CD4-positive, alpha-beta T cell treated with Interleukin-17A for 1 hour (primary cell): ENCODE results near the gene NCAM1.

Source experiments
- DNase-seq: peaks from one replicate; pipeline ENCODE4 v3.0.0-alpha.2; 2020

The NCAM1 gene

GRCh38 chr11:113141010-113141409 is 179.8 kb downstream of the NCAM1 start:
- no peak for DNase-seq

- DNase-seq, result no peak
Observed at GRCh38 chr11:113142508-113142907, 181.3 kb downstream of the NCAM1 start.

- DNase-seq, result no peak
Observed at GRCh38 chr11:113147249-113147648, 186.0 kb downstream of the NCAM1 start.

GRCh38 chr11:113148076-113148475 is 186.9 kb downstream of the NCAM1 start:
- DNase-seq, result no peak

GRCh38 chr11:113148652-113149051 is 187.4 kb downstream of the NCAM1 start:
- DNase-seq, result no peak

- DNase-seq, result no peak
Observed at GRCh38 chr11:113151521-113151920, 190.3 kb downstream of the NCAM1 start.

DNA sequence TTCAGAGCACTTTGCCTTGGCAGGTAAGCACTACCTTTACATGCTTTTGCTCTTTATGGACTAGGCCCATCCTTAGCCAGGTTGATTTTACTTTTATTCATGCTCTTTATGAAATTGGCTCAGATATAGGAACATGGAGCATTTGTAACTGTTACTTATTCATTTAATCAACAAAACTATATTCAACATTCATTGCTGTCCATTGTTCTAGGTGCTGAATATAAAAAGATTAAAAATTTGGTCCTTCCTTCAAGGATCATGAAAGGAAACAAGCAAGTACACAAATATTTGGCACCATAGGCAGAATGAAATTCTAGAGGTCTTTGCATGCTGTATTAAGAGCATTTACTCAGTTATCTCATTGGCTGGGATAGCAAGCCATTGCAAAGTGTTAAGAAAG is 191.3 kb downstream of the NCAM1 start:
- no peak for DNase-seq

- DNase-seq, result no peak
Observed at GRCh38 chr11:113153847-113154246, 192.6 kb downstream of the NCAM1 start.

DNA sequence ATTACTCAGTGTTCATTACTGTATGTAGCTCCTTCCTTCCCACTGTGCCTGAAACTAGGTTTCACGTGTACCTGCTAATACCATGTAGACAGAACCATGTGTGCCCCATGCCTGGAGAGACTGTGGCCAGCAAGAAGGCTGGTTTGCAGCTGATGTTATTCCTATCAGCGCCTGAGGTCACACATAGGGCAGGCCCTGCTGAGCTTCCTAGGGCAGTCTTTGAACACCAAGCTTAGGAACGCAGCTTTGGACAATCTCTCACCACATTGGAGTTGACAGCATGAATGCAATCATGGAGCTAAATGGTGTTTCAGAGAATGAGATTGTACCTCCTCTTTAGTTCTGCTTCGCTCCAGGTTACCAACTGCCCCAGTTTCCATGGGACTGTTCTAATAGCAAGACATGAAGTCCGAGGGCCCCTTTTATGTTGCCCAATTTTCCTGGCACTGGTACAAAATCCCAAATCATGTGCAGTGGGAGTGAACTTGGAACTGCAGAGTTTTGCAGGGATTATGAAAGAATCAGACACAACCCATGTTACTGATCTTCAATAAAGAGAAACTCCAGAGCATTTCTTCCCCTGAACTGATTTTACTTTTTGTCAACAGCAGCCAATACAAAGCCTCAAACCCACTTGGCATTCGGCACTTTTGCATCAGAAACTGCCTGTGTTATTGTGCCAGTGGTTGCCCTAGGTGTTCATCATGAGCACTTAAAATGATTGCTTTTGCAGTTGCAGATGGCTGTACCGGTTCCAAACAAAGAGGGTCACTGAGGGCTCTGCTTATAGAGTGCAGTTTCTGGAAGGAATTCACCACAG is 199.0 kb downstream of the NCAM1 start:
- DNase-seq, result no peak

DNA sequence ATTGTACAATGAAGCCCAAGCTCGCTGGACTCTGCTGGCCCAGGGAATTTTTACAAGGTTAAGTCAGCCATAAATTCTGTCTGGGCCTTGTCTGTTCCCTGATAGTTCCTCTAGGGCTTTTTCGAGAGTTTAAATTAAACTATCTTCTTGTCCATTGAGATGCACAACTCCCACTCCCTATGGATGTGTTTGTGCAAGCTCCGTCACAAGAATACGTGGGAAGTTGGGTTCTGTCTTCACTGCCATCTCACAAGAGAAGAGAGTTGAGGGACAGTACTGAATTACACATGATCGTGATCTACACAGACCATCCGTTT is 199.5 kb downstream of the NCAM1 start:
- no peak for DNase-seq

DNA sequence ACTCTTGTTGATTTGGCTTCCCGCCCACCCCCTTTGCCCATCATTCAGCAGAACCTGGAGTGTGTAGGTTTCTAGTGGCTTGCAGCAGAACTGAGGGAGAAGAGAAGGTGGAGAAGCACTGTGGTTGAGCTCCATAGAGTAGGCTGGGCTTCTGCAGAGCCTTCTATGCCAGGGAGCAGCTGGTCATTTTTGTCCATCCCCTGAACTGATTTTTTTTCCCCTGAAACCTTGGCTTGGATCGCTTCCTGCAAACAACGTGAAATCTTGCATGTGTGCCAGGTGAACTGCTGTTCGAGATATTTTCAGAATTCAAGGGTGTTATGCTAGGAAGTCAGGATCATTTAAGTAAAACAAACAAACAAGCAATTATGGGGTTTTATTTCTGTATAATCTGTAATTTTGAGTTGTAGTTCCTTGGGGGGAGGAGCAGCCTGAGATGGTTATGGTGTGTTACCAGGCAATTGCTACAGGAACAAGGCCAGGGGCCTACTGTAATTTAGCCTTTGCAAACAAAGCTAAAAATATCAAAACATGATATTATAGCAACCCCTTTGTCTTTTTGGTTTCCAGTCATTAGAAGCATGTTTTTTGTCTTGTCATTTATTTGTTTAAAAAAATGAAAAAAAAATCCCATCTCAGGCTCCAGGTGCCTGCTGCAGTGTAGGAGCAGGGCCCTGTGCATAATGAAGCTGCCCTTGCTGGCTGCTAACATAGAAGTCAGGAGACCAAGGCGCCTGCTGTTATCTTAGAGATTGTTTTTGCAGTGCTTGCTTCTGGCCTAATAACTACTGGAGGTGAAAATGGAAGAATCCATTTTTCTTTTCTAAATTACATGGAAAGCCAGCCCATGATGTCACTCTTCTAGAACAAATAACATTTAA is 200.7 kb downstream of the NCAM1 start:
- DNase-seq, result no peak

GRCh38 chr11:113162592-113162962 is 201.4 kb downstream of the NCAM1 start:
- DNase-seq, result no peak

GRCh38 chr11:113163291-113164030 is 202.2 kb downstream of the NCAM1 start:
- no peak for DNase-seq

DNA sequence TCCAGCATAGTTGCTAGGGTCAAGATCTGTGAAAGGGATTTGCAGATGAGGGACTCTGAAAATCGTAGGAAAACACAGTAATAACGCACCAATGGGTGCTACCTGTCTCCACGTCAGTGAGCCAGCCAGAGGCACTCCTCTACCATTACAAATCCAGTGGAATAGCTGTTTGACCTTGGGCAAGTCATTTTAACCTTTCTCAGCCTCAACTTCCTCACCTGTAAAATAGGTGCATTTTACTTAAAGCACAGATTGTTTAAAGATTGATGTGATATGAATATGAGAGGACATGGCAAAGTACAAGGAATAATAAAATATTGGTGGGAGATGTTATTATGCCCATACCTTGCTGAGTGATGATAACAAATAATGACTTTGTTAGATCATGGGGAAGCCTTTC is 205.1 kb downstream of the NCAM1 start:
- DNase-seq, result no peak

GRCh38 chr11:113167599-113167998 is 206.4 kb downstream of the NCAM1 start:
- no peak for DNase-seq

DNA sequence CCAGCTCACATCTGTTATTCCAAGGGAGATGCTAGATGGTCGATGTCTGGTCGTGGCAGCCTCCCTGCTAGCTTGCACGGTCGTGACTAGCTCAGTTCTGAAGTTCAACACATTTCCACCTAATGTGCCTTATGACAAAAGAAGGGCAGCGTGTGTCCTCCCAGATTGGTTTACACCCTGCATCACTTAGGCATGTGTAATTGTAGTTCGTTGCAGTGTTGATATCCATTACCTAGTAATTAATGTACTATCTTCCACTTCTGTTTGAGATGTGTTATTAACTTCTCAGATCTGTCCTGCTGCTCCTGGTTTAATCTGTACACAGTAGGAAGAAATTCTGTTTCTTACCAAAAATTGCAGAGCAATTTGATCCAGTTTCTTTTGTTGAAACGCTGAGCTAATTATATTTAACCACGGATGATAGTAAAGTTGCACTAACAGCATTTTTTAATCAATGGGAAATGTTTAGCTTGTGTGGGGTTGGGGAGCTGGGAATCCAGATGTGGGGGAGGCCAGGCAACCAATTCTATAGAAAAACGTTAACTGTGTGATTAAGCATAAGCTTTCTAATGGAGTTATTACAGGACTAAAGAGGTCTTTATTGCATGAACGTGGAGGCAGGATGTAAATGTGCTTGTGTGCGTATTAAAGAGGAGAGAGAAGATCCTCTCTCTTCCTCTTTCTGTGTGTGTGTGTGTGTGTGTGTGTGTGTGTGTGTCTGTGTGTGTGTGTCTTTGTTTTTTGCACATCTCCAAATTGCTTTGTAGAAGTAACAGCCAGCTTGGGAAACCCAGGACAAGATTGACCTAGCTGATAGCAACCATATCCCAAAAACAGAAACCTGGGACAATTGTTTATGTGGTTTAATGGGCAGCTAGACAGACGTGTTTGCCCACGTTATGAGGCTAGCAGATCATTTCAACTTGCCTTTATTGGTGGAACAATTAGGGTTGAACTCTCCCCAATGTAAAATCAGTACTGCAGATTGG is 207.4 kb downstream of the NCAM1 start:
- DNase-seq, result no peak

DNA sequence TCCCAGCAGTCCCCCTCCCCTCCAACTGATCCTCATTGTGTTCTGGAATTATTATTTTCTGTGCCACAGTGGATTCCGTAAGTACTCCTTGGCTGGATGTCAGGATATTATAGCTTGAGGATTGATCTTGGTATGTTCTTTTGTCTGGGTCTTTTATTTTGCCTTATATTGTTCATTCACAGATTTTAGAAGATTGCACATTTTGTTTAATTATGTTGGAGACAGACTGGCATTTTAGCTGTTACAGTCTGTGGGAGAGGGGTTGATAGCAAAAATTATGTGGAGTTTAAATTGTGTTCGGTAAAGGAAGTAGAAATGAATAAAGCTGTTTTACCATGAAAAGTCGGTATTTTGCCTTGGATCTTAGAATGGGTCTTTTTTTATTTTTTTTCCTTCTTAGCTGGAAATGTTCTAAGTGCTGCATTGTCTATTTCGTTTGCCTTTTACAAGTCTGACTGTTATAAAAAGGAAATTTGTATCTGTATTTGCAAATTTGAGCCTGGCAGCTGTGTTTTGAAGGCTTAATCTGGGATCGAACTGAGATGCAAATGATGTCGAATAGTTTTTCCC is 211.2 kb downstream of the NCAM1 start:
- DNase-seq, result no peak

GRCh38 chr11:113173126-113173525 is 211.9 kb downstream of the NCAM1 start:
- no peak for DNase-seq

- DNase-seq, result no peak
Observed at GRCh38 chr11:113174882-113175281, 213.7 kb downstream of the NCAM1 start.

DNA sequence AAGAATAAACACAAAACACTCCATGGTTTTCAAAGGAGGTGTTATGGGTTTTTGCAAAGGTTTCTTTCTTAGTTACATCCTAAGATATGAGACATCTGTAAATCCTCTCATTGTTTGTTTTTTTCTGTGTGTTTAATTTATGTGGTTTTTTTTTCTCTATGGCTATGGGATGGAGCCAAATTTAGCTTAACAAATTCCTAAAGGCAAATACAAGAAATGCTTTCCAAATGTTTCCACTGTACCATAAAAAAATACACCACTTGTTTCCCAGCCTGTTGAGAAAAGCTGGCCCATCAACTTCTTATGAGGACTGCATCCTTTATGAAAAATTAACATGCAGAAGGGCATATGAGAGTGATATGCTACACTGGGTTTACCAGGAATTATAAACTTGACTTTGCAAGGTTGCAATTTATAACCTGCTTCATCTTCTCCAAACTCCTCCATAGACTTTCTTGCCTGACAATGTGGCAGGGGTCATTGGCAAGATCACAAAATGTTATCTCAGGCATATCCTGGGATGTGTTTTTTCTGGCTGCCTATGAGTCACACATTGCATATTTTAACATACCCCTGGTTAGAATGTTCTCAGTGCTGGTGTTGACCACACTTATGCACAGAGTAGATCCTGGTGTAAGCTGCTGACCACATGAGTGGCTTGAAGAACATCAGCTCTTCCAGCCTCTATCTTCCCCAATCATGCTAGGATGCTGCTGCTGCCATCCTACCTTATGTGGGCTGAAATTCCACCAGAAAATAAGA is 215.6 kb downstream of the NCAM1 start:
- no peak for DNase-seq

DNA sequence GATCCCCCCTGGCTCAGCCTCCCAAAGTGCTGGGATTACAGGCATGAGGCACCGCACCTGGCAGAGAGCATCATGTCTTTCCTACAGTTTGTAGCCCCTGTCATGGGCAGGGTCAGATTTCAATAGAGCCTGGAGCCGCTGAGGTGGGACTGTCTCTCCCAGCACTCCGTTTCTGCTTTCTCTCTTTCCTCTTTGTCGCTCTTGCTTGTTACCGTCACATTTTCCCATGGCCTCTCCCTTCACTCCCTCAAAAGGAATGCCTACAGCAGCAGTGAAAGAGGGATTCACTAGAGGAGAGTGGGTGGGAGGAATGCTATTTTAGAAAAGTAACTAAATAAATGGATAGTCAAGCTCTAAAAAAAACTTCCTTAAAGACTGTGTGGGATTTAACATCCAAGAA is 216.5 kb downstream of the NCAM1 start:
- no peak for DNase-seq
